Liver (tissue), 3 donors: ENCODE results near the gene STAT1.

Experiments used
- ATF3 ChIP-seq: IDR thresholded peaks from 2 replicates; pipeline ENCODE4 v1.6.1; 2016; ENCODE audit warnings: antibody characterized with exemption
- CTCF ChIP-seq: fragments of 150-350 bp; IDR thresholded peaks from 2 replicates; pipeline ENCODE4 v1.5.1; 2017; ENCODE audit warnings: improper control_type of control experiment, low read depth, low read length; ENCODE audit not compliant: missing input control
- EGR1 ChIP-seq, 2 donors: IDR thresholded peaks; 2 replicates each; pipeline ENCODE4 v1.6.1; 2016 to 2018; ENCODE audit warnings: antibody characterized with exemption in 2 of 2, low read depth in 2 of 2
- GABPA ChIP-seq, 2 donors: IDR thresholded peaks in 1 of 2; conservative IDR thresholded peaks in 1 of 2; 2 replicates each; pipeline ENCODE4 v1.6.1; 2016; ENCODE audit warnings: antibody characterized with exemption in 2 of 2, mild to moderate bottlenecking in 1 of 2, moderate library complexity in 1 of 2
- JUND ChIP-seq, 2 donors: IDR thresholded peaks; 2 replicates each; pipeline ENCODE4 v1.6.1; 2016; ENCODE audit warnings: antibody characterized with exemption in 2 of 2
- MAX ChIP-seq: IDR thresholded peaks from 2 replicates; pipeline ENCODE4 v1.6.1; 2016; ENCODE audit warnings: antibody characterized with exemption
- NR2F2 ChIP-seq: IDR thresholded peaks from 2 replicates; pipeline ENCODE4 v1.6.1; 2016; ENCODE audit warnings: antibody characterized with exemption
- RAD21 ChIP-seq, 2 donors: IDR thresholded peaks; 2 replicates each; pipeline ENCODE4 v1.6.1; 2016; ENCODE audit warnings: antibody characterized with exemption in 2 of 2, mild to moderate bottlenecking in 2 of 2
- REST ChIP-seq: IDR thresholded peaks from 2 replicates; pipeline ENCODE4 v1.6.1; 2016; ENCODE audit warnings: antibody characterized with exemption, mild to moderate bottlenecking
- SP1 ChIP-seq: IDR thresholded peaks from 2 replicates; pipeline ENCODE4 v1.6.1; 2018; ENCODE audit warnings: antibody characterized with exemption, mild to moderate bottlenecking
- TAF1 ChIP-seq: conservative IDR thresholded peaks from 2 replicates; pipeline ENCODE4 v1.6.1; 2016; ENCODE audit warnings: antibody characterized with exemption, mild to moderate bottlenecking
- YY1 ChIP-seq: IDR thresholded peaks from 2 replicates; pipeline ENCODE4 v1.6.1; 2016; ENCODE audit warnings: antibody characterized with exemption, mild to moderate bottlenecking
- donor health status: healthy.
- donor health status: healthy.

GRCh38 chr2:191038741-191039140 is 24.8 kb upstream of the STAT1 start:
- TF ChIP-seq REST (no peak), CTCF (no peak), JUND (IDR thresholded peaks at IDR 0.05) (no peak), NR2F2 (no peak), TAF1 (no peak), SP1 (no peak), EGR1 (IDR thresholded peaks at IDR 0.05; ENCODE audit: low read depth in 2 of 2) (no peak), GABPA (IDR thresholded peaks at IDR 0.05 in 1 of 2, conservative IDR thresholded peaks at IDR 0.05 in 1 of 2) (no peak), RAD21 (IDR thresholded peaks at IDR 0.05) (no peak), YY1 (no peak), ATF3 (no peak), MAX (no peak)
